ENCODE measurements around the gene RIMBP2.

Gene RIMBP2

DNA sequence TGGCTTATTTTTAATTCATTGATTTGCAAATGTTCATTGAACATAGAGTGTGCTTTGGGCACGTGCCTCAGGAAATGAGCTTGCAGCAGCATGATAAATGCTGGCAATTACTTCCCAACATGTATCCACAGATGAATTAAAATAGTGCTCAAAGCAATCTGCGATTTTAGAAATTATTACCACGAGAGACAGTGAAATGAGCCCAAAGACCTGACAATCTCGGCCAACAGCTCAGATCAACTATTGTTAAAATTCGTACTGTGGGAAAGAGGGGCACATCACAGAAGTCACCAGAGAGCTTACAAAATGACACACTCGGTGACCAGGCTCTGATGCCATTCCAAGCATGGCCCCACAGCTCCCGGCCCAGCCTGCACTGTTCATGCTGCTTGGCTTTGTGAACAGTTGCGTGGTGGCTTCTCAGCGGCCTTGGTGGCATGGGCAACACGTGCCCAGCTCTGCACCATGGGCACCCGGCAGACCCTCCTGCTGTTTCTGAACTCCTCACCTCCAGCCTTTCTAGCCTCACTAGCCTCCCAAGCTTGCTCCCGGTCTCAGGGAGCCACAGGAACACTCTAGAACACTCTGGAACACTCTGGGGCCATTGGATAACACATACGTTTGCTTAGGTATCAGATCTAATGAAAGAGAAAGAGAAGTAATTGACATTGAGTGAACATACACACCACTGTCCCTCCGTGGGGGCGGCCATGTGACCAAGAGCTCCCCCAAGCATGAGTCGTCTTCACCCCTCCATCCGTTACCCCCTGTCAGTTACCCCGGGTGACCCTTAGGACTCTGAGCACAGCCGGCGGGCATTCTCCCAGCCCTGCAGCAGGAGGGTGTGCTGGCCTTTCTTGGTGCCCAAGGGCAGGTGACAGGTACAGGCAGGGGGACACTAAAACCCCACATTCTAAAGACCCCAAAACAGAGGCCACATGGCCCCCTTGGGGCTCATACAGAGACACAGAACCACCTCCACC lies 28.0 kb downstream of the RIMBP2 start:
- no peak overlapping the region for H3K4me3 ChIP-seq (ENCODE audit: low read depth, low read length)
- DNase-seq (ENCODE audit: low read depth), result no peak
- TF ChIP-seq CTCF (IDR thresholded peaks at IDR 0.05; ENCODE audit: control insufficient read depth, extremely low read depth, insufficient read depth), result no peak

DNA sequence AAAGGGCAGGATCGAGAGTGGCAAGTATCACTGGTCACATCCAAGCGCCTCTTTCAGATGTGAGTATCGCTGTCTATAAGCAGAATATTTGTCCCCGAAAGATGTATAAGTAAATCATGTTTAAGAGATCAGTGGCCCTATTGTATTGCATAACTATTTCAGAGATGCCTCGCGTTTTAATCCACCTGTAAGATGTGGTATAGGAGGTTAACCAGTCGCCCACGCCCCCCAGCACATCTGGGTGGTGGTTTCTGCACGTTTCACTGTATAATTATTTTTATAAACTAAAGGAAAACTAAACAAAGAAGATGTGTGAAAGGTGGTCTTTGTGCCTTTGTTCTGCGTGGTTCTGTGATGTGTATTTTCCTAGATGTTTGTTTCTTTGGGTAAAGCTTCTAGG lies 28.9 kb downstream of the RIMBP2 start:
- TF ChIP-seq CTCF (IDR thresholded peaks at IDR 0.05; ENCODE audit: control insufficient read depth, extremely low read depth, insufficient read depth), result no peak
- DNase-seq (ENCODE audit: low read depth), result no peak
- H3K4me3 ChIP-seq (ENCODE audit: low read depth, low read length), result no peak overlapping the region

DNA sequence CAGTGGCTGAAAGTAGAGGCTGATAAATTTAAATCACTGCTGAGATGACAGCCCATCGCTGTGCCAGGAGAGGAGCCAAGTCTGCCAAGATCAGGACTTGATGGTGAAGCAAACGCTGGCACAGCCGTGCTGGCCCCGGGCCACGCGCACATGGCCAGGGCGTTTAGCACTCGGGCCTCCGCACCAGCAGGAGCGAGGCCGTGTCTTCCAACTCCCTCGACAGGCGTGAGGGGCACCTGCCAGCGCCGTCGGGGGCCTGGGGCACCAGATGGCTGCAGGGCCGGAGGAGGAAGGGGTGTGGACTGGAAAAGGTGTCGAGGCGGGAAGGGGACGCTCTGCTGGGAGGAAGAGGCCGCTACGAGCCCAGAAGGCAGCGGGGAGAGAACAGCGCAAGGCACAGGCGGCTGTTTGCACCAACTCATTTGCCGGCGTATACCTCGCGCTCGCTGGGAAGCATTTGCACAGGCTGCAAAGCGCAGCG lies 29.5 kb downstream of the RIMBP2 start:
- no peak for DNase-seq (ENCODE audit: low read depth)
- no peak overlapping the region for H3K4me3 ChIP-seq (ENCODE audit: low read depth, low read length)
- TF ChIP-seq CTCF (IDR thresholded peaks at IDR 0.05; ENCODE audit: control insufficient read depth, extremely low read depth, insufficient read depth), result no peak

DNA sequence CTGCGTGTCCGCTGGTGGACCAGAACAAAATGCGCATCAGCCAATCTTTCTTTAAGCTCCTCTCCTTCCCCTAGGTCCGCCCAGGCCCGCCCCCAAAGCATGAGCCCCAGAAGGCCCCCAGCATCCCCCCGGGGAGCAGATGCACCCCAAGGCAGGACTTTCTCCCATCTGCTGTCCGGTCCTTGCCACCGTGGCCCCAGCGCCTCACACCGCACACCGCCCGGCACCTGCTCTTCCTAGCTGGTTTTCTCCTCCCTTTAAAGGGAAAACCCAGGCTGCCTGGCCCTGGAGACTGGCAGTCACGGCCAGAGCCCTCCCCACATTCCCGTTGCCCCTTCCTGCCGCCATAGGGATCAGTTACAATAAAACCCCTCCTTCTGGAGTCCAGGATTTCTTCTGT lies 30.2 kb downstream of the RIMBP2 start:
- TF ChIP-seq CTCF (IDR thresholded peaks at IDR 0.05; ENCODE audit: control insufficient read depth, extremely low read depth, insufficient read depth), result no peak
- DNase-seq (ENCODE audit: low read depth), result no peak
- H3K4me3 ChIP-seq (ENCODE audit: low read depth, low read length), result no peak overlapping the region

GRCh38 chr12:130685250-130685787 lies 30.8 kb downstream of the RIMBP2 start:
- peak; percentile 23 for DNase-seq (ENCODE audit: low read depth)
- no peak for TF ChIP-seq CTCF (IDR thresholded peaks at IDR 0.05; ENCODE audit: control insufficient read depth, extremely low read depth, insufficient read depth)
- H3K4me3 ChIP-seq (ENCODE audit: low read depth, low read length), result no peak overlapping the region

- no peak for TF ChIP-seq CTCF (IDR thresholded peaks at IDR 0.05; ENCODE audit: control insufficient read depth, extremely low read depth, insufficient read depth)
- DNase-seq (ENCODE audit: low read depth), result no peak
- H3K4me3 ChIP-seq (ENCODE audit: low read depth, low read length), result no peak overlapping the region
Measured at GRCh38 chr12:130683811-130684210, 32.3 kb downstream of the RIMBP2 start.

Data from LNCaP clone FGC (cell line).